K562 (cell line): ENCODE data around the gene VDAC1. TPM values are rescaled to one million over a fixed set of nuclear protein-coding genes. Genes with fewer than 3 reads are reported as not detected.
A peak's percentile ranks its signal among the peaks of the same experiment; 100 is the strongest.

Experiments
- CBFA2T3 ChIP-seq: fragments of 450-650 bp; IDR thresholded peaks from 2 replicates; pipeline ENCODE4 v1.6.1; 2017
- CC2D1A ChIP-seq: fragments of 450-650 bp; IDR thresholded peaks from 2 replicates; pipeline ENCODE4 v1.6.1; 2017; ENCODE audit warnings: mild to moderate bottlenecking
- COPS2 ChIP-seq: fragments of 450-650 bp; conservative IDR thresholded peaks from 2 replicates; pipeline ENCODE4 v1.6.1; 2016; ENCODE audit warnings: mild to moderate bottlenecking, moderate library complexity
- EP300 ChIP-seq: IDR thresholded peaks from 2 replicates; pipeline ENCODE4 v1.6.1; 2012; ENCODE audit warnings: low read length, improper control_type of control experiment
- GABPB2 ChIP-seq: fragments of 250-450 bp; sonication (Bioruptor Pico); conservative IDR thresholded peaks from 2 replicates; pipeline ENCODE4 v1.5.1; 2021; ENCODE audit warnings: mild to moderate bottlenecking
- GTF2F1 ChIP-seq: IDR thresholded peaks from 2 replicates; pipeline ENCODE4 v1.6.1; 2011; ENCODE audit warnings: low read depth, low read length, improper control_type of control experiment
- HMGXB4 ChIP-seq: sonication (generic); formaldehyde crosslinking; IDR thresholded peaks from 2 replicates; pipeline ENCODE4 v1.8.1; 2023; ENCODE audit warnings: mild to moderate bottlenecking, missing genetic modification reagents
- KAT8 ChIP-seq: fragments of 450-650 bp; IDR thresholded peaks from 2 replicates; pipeline ENCODE4 v1.6.1; 2016; ENCODE audit warnings: low read depth, mild to moderate bottlenecking
- MAFF ChIP-seq: IDR thresholded peaks from 2 replicates; pipeline ENCODE4 v1.6.1; 2012; ENCODE audit warnings: low read length, improper control_type of control experiment
- MCM3 ChIP-seq: fragments of 450-650 bp; IDR thresholded peaks from 2 replicates; pipeline ENCODE4 v1.6.1; 2016
- NCOA4 ChIP-seq: fragments of 450-650 bp; IDR thresholded peaks from 2 replicates; pipeline ENCODE4 v1.6.1; 2018; ENCODE audit warnings: mild to moderate bottlenecking; ENCODE audit not compliant: partially characterized antibody
- NELFE ChIP-seq: IDR thresholded peaks from 2 replicates; pipeline ENCODE4 v1.6.1; 2011; ENCODE audit warnings: mild to moderate bottlenecking; ENCODE audit not compliant: insufficient read depth, insufficient read length
- PHB2 ChIP-seq: fragments of 450-650 bp; IDR thresholded peaks from 2 replicates; pipeline ENCODE4 v1.6.1; 2017; ENCODE audit warnings: low read depth
- PML ChIP-seq: IDR thresholded peaks from 2 replicates; pipeline ENCODE4 v1.6.1; 2012; ENCODE audit warnings: low read length, inconsistent platforms
- TBL1XR1 ChIP-seq, 2 experiments: IDR thresholded peaks; 2 replicates each; pipeline ENCODE4 v1.6.1; 2012; ENCODE audit warnings: improper control_type of control experiment in 2 of 2, low read length in 2 of 2, mild to moderate bottlenecking in 1 of 2
- TBP ChIP-seq: optimal IDR thresholded peaks from 2 replicates; pipeline ENCODE3; 2011; ENCODE audit warnings: low read depth, low read length, improper control_type of control experiment
- THRAP3 ChIP-seq: fragments of 450-650 bp; IDR thresholded peaks from 2 replicates; pipeline ENCODE4 v1.6.1; 2016; ENCODE audit warnings: mild to moderate bottlenecking, inconsistent platforms, borderline replicate concordance
- U2AF1 ChIP-seq: fragments of 200-400 bp; formaldehyde crosslinking; optimal IDR thresholded peaks from 2 replicates; pipeline ENCODE3; 2017; ENCODE audit warnings: mild to moderate bottlenecking, low read depth, low read length, moderate library complexity
- ZHX1 ChIP-seq: fragments of 150-350 bp; conservative IDR thresholded peaks from 2 replicates; pipeline ENCODE4 v1.6.1; 2014; ENCODE audit warnings: low read length
- ZNF121 ChIP-seq: sonication (generic); formaldehyde crosslinking; conservative IDR thresholded peaks from 2 replicates; pipeline ENCODE4 v1.8.0; 2022; ENCODE audit warnings: missing genetic modification reagents
- ZNF197 ChIP-seq: fragments of 200-800 bp; sonication (Bioruptor generic); IDR thresholded peaks from 2 replicates; pipeline ENCODE4 v1.6.1; 2016; ENCODE audit warnings: low read depth, missing genetic modification characterization, missing compliant biosample characterization
- ZNF224 ChIP-seq: sonication (generic); formaldehyde crosslinking; IDR thresholded peaks from 2 replicates; pipeline ENCODE4 v1.8.0; 2022; ENCODE audit warnings: mild to moderate bottlenecking, missing genetic modification reagents
- ZNF551 ChIP-seq: fragments of 250-450 bp; sonication (Bioruptor Pico); IDR thresholded peaks from 2 replicates; pipeline ENCODE4 v1.5.0; 2021; ENCODE audit warnings: mild to moderate bottlenecking, moderate library complexity
- ZNF57 ChIP-seq: fragments of 450-650 bp; formaldehyde crosslinking; IDR thresholded peaks from 2 replicates; pipeline ENCODE4 v1.4.0; 2020; ENCODE audit warnings: mild to moderate bottlenecking, moderate library complexity
- ZNF644 ChIP-seq: fragments of 200-800 bp; sonication (Bioruptor generic); IDR thresholded peaks from 2 replicates; pipeline ENCODE4 v1.6.1; 2016; ENCODE audit warnings: low read depth, missing genetic modification characterization, missing compliant biosample characterization
- polyA plus RNA-seq, 8 experiments: library from polyadenylated mRNA; depleted of rRNA in 4 of 8; stranded (reverse) in 5 of 8; unstranded in 3 of 8; fragments of >200 nt; fragmentation: Nextera tagmentation in 2 of 8; fragmentation: Illumina TruSeq in 1 of 8; extraction: Ambion mirVana in 2 of 8; extraction: Trizol in 1 of 8; gene quantifications; 2 replicates each; pipeline versions ENCODE4 v1.2.1 to v1.2.3, GENCODE V29; 2011 to 2014; ENCODE audit warnings: inconsistent platforms in 1 of 8, missing spikeins in 1 of 8
- total RNA-seq, 7 experiments: library from RNA; depleted of rRNA in 6 of 7; stranded (reverse); fragments of >200 nt in 6 of 7; fragmentation: Illumina TruSeq in 2 of 7; extraction: Trizol in 2 of 7; gene quantifications; 2 replicates each; pipeline versions ENCODE4 v1.2.1 to v1.2.3, GENCODE V29; 2011 to 2021; ENCODE audit warnings: low replicate concordance in 1 of 7

VDAC1 gene
- total and polyA plus RNA-seq, 9 of the 15 experiments (the other 6 are each of a cell fraction or from before 2014, with no cell fraction given) = 168 to 366 (median 293) TPM

GRCh38 chr5:133938039-133938821 lies 66.5 kb downstream of the VDAC1 start (continued):
- TF ChIP-seq ZNF197 = peak; percentile 69; the same call in 1 of the 2 replicates
- TF ChIP-seq GTF2F1 = no peak
- no peak for TF ChIP-seq MAFF
- peak; percentile 32; the same call in 1 of the 2 replicates for TF ChIP-seq CBFA2T3
- no peak for TF ChIP-seq TBP
- TF ChIP-seq EP300 = peak; percentile 43; the same call in 1 of the 2 replicates
- no peak for TF ChIP-seq U2AF1
- no peak for TF ChIP-seq HMGXB4 (CRISPR knock-in tag)
- no peak for TF ChIP-seq KAT8
- TF ChIP-seq PML = no peak
- TF ChIP-seq ZNF551 (CRISPR knock-in tag) = no peak
- no peak for TF ChIP-seq ZNF57 (CRISPR knock-in tag)
- TF ChIP-seq CC2D1A = no peak
- TF ChIP-seq ZHX1 = no peak
- TF ChIP-seq TBL1XR1 (IDR thresholded peaks at IDR 0.05; ENCODE audit: low read length in 2 of 2) = 0 out of 4 replicates have a peak, but pooled peaks of 1 of the 2 experiments have one; percentile 21
- no peak for TF ChIP-seq NCOA4
- TF ChIP-seq PHB2 = no peak
- TF ChIP-seq THRAP3 = no peak
- TF ChIP-seq ZNF121 (CRISPR knock-in tag) = no peak
- no peak for TF ChIP-seq COPS2
- TF ChIP-seq ZNF224 (CRISPR knock-in tag) = no peak
- TF ChIP-seq ZNF644 (tag) = no peak
- TF ChIP-seq MCM3 = no peak
- TF ChIP-seq NELFE = no peak
- no peak for TF ChIP-seq GABPB2 (CRISPR knock-in tag)
